NCI-H69 (cell line): ENCODE results near the gene TRIM65.

Experiments used
- DNase-seq: peaks from one replicate; lab custom pipeline; 2025; lab: John Stamatoyannopoulos, UW

The TRIM65 gene

GRCh38 chr17:75896415-75897159 lies at the start of gene TRIM65:
TSS of gene TRIM65 (minus strand) at chr17:75896951. CDS start at chr17:75896937, 14 bp downstream.
- DNase-seq: peak; percentile 91

GRCh38 chr17:75945211-75945610 lies 48.5 kb upstream of the TRIM65 start:
- DNase-seq: peak; percentile 45

- DNase-seq: no peak
Measured at GRCh38 chr17:75943491-75943890, 46.7 kb upstream of the TRIM65 start.

- DNase-seq: no peak
Measured at GRCh38 chr17:75942473-75942872, 45.7 kb upstream of the TRIM65 start.

- DNase-seq: peak; percentile 46
Measured at GRCh38 chr17:75941442-75941819, 44.7 kb upstream of the TRIM65 start.

GRCh38 chr17:75940727-75941441 lies 44.1 kb upstream of the TRIM65 start, which contains the start of gene FBF1:
TSS of gene FBF1 (minus strand) at chr17:75941042. CDS start at chr17:75938149, 2,893 bp downstream.
- peak; percentile 99 for DNase-seq

GRCh38 chr17:75937652-75938051 lies 40.9 kb upstream of the TRIM65 start:
- no peak for DNase-seq

GRCh38 chr17:75933808-75934207 lies 37.1 kb upstream of the TRIM65 start:
- no peak for DNase-seq

- no peak for DNase-seq
Measured at GRCh38 chr17:75932852-75933251, 36.1 kb upstream of the TRIM65 start.

- no peak for DNase-seq
Measured at GRCh38 chr17:75931062-75931461, 34.3 kb upstream of the TRIM65 start.

- DNase-seq: peak; percentile 71
Measured at GRCh38 chr17:75927286-75927922, 30.7 kb upstream of the TRIM65 start.

GRCh38 chr17:75926456-75926855 lies 29.7 kb upstream of the TRIM65 start:
- DNase-seq: no peak

GRCh38 chr17:75925912-75926311 lies 29.2 kb upstream of the TRIM65 start:
- DNase-seq: no peak

GRCh38 chr17:75925103-75925502 lies 28.4 kb upstream of the TRIM65 start:
- DNase-seq: no peak

- no peak for DNase-seq
Measured at GRCh38 chr17:75922963-75923874, 26.5 kb upstream of the TRIM65 start.

GRCh38 chr17:75922173-75922961 lies 25.6 kb upstream of the TRIM65 start:
- no peak for DNase-seq

- no peak for DNase-seq
Measured at GRCh38 chr17:75921596-75921995, 24.8 kb upstream of the TRIM65 start.

- peak; percentile 31 for DNase-seq
Measured at GRCh38 chr17:75920045-75920560, 23.4 kb upstream of the TRIM65 start.

- no peak for DNase-seq
Measured at GRCh38 chr17:75919611-75920010, 22.9 kb upstream of the TRIM65 start.

- no peak for DNase-seq
Measured at GRCh38 chr17:75917917-75918445, 21.2 kb upstream of the TRIM65 start.
